Muscle of arm (tissue), 12 donors: ENCODE data around the gene DDX41. TPM values are rescaled to one million over a fixed set of nuclear protein-coding genes. Genes with fewer than 3 reads are reported as not detected.

Experiments
- DNase-seq: peaks from one replicate; pipeline ENCODE4 v3.0.0-alpha.2; 2013
- polyA plus RNA-seq, 12 donors: library from polyadenylated mRNA; unstranded; fragments of 120-200 nt; gene quantifications; one replicate each; pipeline ENCODE4 v1.2.1, GENCODE V29; 2013; ENCODE audit not compliant: insufficient read length in 12 of 12

The DDX41 gene
- polyA plus RNA-seq, 12 donors: 39.0 to 68.7 (median 47.5) TPM; not detected in 1

DNA sequence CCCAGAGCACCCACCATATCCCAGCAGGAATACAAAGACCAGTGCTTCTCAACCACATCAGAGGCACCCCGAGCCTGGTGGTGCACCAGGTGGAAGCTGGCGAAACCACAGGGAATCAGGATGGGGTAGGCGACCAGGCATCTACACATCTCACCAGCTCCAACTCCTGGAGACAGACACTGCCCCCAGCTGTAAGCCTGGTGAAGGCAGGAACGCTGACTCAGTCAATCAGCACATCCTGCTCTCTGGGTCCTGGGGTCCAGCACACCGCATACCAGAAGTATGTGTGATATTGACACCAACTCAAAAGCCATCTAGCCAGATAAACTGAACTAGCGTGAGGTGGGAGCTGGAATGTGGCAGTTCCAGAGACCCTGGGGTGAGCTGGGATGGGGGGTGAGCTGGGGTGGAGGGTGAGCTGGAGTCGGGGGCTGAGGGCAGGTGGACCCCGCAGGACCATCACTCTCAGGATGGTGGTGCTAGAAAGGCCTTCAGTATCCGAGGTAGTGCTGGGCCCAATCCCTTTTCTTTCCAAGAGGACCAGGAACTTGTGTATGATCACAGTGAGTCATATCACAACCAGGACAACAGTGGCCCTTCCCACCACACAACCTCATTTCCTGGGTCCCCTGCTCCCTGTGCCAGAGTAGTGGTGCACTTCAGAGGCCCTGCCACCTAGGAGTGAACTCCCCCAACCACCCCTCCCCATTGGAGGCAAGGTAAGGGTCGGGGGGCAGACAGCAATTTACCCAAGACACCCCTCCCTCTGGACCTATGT, 45.8 kb downstream of the DDX41 start:
- DNase-seq: no peak

DNA sequence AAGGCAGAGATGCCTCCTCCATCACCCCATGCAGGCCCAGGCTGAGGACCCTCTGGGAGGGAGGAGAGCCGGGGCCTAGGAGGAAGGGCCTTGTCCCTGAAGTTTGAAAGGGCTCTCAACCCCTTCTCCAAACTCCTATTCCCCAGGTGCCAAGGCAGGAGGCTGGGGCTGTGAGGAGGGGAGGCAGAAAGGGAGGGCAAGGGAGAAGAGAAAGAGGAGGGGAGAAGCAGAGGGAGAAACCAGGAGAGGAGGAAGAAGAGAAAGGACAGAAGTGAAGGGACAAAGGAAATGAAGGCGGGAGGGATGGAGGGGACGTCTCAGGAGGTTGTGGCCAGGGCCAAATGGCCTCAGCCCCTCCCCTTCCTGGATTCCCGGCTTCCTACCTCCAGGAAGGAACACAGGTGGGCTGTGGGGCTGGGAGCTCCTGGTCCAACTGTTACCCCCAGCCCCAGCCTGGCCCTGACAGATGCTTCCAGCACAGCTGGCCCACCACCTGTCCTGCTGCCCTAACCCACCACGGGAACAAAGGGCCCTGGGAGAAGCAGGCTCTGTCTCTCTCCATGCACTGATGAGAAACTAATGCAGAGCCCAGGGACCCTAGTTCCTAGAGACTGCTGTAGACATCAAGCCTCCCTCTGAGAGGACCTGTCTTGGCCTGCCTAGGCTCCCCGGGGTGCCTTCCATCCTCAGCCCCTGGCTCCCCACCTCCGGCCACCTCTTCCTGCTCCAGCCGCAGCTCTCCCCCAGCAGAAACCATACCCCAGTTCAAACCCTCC, 46.8 kb downstream of the DDX41 start:
- DNase-seq: no peak

DNA sequence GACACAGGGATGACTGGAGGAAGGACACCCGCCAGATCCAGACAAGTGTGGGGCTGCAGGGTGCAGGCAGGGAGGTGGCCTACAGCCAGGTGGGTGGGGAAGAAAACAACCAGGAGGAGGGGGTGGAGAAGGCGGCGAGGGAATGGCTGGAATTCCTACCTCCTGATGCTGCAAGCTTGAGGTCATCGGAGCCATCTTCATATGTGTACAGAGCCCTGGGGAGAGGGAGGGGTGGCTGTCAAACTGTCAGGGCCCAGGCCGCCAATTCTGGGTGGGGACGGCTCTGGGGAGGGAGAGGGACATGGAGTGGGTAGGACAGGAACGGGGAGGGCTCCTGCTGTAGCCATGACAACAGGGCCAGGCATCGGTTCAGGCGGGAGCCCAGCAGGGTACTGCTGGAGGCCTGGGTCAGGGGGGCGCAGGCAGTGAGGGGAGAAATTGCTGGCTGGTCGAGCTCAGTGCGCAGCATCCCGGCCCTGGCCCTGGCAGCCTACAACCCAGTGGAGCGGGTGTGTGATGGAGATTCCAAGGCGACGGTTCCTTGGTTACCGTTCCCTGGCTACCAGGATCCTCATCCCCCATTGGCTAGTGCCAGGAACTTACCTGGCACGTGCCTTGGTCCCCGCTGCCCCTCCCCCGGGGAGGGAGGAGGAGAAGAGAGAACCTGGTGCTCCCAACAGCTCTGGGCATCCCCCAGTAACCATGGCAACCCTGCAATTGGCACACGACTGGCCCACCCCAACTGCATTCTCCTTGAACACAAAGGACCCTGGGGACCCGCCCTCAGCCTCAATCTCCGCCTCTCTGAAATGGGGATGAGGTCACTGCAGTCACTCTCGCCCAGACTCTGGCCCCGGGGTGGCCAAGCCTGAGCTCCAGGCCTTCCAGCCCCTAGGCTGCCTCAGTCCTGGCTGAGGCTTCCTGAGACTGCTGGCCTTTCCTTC, 47.8 kb downstream of the DDX41 start:
- DNase-seq: peak; percentile 65

DNA sequence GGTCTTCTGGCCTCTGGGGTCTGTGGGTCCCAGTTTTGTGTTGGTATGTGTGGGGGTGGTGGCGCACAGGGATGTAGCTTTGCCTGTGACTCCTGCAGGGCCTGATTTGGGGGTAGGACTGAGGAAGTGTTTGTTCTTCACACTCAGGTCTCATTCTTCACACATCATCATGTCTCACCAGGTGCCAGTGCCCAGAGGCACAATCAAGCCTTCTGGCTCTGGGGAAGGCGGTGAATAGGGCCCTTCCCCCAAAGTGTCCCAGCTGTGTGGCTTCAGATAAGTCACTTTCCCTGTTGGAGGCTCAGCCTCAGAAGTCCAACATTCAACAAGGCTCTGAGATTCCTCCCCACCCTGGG, 48.5 kb downstream of the DDX41 start:
- no peak for DNase-seq

DNA sequence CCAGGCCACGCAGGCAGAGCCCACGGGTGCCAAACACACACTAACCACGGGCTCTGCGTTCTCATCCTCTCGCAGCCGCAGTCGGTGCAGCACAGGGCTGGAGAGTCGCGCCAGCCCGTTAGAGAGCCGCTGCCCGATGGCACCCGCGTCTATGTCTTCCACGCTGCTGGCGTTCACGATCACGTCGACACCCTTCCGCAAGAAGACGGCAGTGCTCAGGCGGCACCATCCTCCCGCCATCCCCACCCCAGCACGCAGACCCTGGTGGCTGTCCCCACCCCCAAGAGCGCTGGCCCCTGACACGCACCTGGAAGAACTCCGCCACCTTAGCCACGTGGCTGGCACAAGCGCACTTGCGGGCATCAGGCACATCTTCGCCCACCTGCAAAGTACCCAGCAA, 49.3 kb downstream of the DDX41 start:
- DNase-seq: no peak

DNA sequence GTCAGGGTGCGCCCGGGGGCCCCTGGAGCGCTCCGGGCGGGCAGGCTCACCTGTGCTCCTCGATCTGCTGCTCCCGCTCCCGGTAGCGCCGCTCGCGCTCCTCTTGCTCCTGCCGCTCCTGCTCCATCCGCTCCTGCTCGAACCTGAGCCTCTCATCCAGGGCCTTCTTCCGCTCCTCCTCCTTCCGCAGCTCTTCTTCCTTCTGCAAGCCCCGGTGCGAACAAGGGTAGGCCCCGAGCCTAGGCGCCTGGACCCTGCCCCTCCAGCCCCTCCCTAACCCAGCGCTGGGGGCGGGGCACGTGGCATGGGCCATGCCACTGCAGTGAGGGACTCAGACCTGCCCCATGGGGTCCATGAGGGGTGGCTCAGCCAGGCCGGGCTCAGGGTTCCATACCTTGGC, 49.9 kb downstream of the DDX41 start:
- no peak for DNase-seq

DNA sequence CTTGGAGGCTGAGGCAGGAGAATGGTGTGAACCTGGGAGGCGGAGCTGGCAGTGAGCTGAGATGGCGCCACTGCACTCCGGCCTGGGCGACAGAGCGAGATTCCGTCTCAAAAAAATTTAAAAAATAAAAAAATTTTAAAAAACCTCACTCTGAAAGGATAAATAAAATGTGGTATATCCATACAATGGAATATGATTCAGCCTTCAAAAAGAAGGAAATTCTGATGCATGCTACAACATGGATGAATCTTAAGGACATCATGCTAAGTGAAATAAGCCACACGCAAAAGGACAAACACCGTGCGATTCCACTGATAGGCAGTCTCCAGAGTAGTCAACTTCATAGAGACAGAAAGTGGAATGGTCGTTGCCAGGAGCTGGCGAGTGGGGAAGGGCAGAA, 51.7 kb downstream of the DDX41 start:
- DNase-seq: no peak

DNA sequence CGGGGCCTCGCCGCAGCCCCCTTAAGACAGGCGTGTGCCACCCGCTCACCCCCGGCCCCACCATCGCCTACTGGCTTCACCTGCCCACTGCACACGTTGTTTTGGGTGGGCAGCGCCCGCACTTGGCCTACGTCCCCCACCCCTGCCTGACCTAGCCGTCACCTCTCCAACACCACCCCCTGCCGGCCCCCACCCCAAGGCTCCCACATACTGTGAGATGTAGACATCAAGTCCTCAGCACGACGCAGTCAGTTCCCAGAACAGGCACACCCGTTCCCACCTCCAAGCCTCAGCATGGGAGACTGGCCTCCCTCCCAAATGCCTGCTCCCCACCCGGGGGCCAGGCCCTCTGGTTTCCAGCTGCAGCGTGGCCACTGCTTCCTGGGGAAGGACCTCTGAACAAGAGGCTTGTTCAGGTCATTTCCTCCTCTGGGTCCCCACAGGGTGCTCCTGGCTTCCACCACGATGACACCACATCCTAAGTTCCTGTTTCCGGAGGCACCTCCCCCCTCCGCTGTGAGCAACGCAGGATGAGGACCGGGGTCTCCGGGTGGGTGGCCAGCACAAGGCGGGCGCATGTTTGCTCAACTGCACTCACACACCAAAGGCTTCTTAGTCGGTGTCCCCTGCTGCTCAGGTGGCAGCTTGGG, 54.6 kb downstream of the DDX41 start:
- no peak for DNase-seq

Other genes with a start within 250 kb of the DDX41 start
- gene RAB24, start 213.2 kb downstream of the DDX41 start, polyA plus RNA-seq: 10 to 100 TPM in 11 of 12 donors, not detected in 1; 10.1 to 21.6 (median 19.8) TPM
- 100 to 1,000 TPM in 1 of 12 donors, 10 to 100 TPM in 10, not detected in 1; 59.2 to 113 (median 68.4) TPM for gene PRELID1, start 213.2 kb downstream of the DDX41 start, polyA plus RNA-seq
- gene MXD3, start 205.1 kb downstream of the DDX41 start, polyA plus RNA-seq: 10 to 100 TPM in 11 of 12 donors, not detected in 1; 11.4 to 46.8 (median 14.7) TPM
- gene LMAN2, start 165.3 kb downstream of the DDX41 start, polyA plus RNA-seq: 100 to 1,000 TPM in 1 of 12 donors, 10 to 100 TPM in 10, not detected in 1; 55.9 to 123 (median 66.8) TPM
- gene RGS14, start 159.0 kb downstream of the DDX41 start, polyA plus RNA-seq: 10 to 100 TPM in 10 of 12 donors, 1 to 10 TPM in 1, not detected in 1; 8.2 to 23.6 (median 12.9) TPM
- gene SLC34A1, start 132.5 kb downstream of the DDX41 start, polyA plus RNA-seq: 1 to 10 TPM in 1 of 12 donors, under 1 TPM in 5, not detected in 6; 0.10 to 1.3 (median 0.14) TPM
- not detected for gene PFN3, start 116.3 kb downstream of the DDX41 start, polyA plus RNA-seq
- gene F12, start 107.4 kb downstream of the DDX41 start, polyA plus RNA-seq: 1 to 10 TPM in 2 of 12 donors, under 1 TPM in 8, not detected in 2; 0.23 to 1.8 (median 0.39) TPM
- gene GRK6, start 90.3 kb downstream of the DDX41 start, polyA plus RNA-seq: 10 to 100 TPM in 11 of 12 donors, not detected in 1; 12.4 to 29.0 (median 16.2) TPM
- 1 to 10 TPM in 2 of 12 donors, under 1 TPM in 8, not detected in 2; 0.15 to 2.5 (median 0.47) TPM for gene PRR7, start 70.1 kb downstream of the DDX41 start, polyA plus RNA-seq
- gene DBN1, start 43.3 kb downstream of the DDX41 start, polyA plus RNA-seq: 1,000 to 10,000 TPM in 1 of 12 donors, 100 to 1,000 TPM in 11; 174 to 1,003 (median 222) TPM
- gene PDLIM7, start 19.4 kb downstream of the DDX41 start, polyA plus RNA-seq: 100 to 1,000 TPM in 11 of 12 donors, not detected in 1; 121 to 338 (median 274) TPM
- gene DOK3, start 7.1 kb downstream of the DDX41 start, polyA plus RNA-seq: 10 to 100 TPM in 1 of 12 donors, 1 to 10 TPM in 9, not detected in 2; 4.5 to 14.6 (median 5.4) TPM
- gene FAM193B, start 37.6 kb upstream of the DDX41 start, polyA plus RNA-seq: 100 to 1,000 TPM in 2 of 12 donors, 10 to 100 TPM in 9, not detected in 1; 38.3 to 121 (median 53.0) TPM
- 100 to 1,000 TPM in 9 of 12 donors, 10 to 100 TPM in 2, not detected in 1; 86.0 to 166 (median 117) TPM for gene TMED9, start 75.2 kb upstream of the DDX41 start, polyA plus RNA-seq
- 10 to 100 TPM in 11 of 12 donors, not detected in 1; 15.0 to 21.3 (median 18.4) TPM for gene B4GALT7, start 83.2 kb upstream of the DDX41 start, polyA plus RNA-seq